GM12878 (cell line): ENCODE results near the gene TEDC1. TPM values are rescaled to one million over a fixed set of nuclear protein-coding genes. Genes with fewer than 3 reads are reported as not detected.

ENCODE experiments used
- ATAC-seq: fragments of 200-7000 bp; cut with Tn5 transposase; 3 replicates; pipeline ENCODE4 v1.9.1; 2020; ENCODE audit warnings: mild to moderate bottlenecking, moderate library complexity
- BruUV-seq: library from RNA; stranded (reverse); fragments of 400-500 nt; replicated peaks from 2 replicates; lab custom pipeline; 2021; lab: Mats Ljungman, UMichigan
- CTCF ChIA-PET: fragments of 300-600 bp; sonication (Branson Sonifier 250); formaldehyde crosslinking; extraction: SDS; loops from one replicate; lab custom pipeline; 2021; ENCODE audit warnings: inconsistent platforms; lab: Yijun Ruan, JAX
- POLR2A ChIA-PET: fragments of 350-600 bp; formaldehyde crosslinking; extraction: SDS; loops from one replicate; lab custom pipeline; 2021; ENCODE audit warnings: inconsistent platforms; lab: Charles Lee
- RAD21 ChIA-PET: fragments of 300-600 bp; sonication (Branson Sonifier 250); formaldehyde crosslinking; loops from one replicate; lab custom pipeline; 2023; ENCODE audit warnings: antibody characterized with exemption; ENCODE audit not compliant: unreplicated experiment; lab: Charles Lee
- SMC1A ChIA-PET: fragments of 300-600 bp; sonication (Branson Sonifier 250); formaldehyde crosslinking; loops from one replicate; lab custom pipeline; 2023; ENCODE audit not compliant: unreplicated experiment, uncharacterized antibody; lab: Charles Lee
- DNase-seq: peaks from one replicate; pipeline ENCODE4 v3.0.0-alpha.2; 2011; ENCODE audit warnings: low read depth, low spot score
- FAIRE-seq: peaks from 3 replicates; lab custom pipeline; 2011; peaks lifted over from hg19 to GRCh38; lab: Jason Lieb, UNC
- H2AFZ ChIP-seq: 2 replicates; pipeline ENCODE4 v1.6.0; 2011; ENCODE audit warnings: low read depth, low read length, control low read depth; ENCODE audit not compliant: control insufficient read depth
- H3K27ac ChIP-seq: 2 replicates; pipeline ENCODE4 v1.5.1; 2011; ENCODE audit warnings: control low read depth; ENCODE audit not compliant: control insufficient read depth, insufficient read depth
- H3K27me3 ChIP-seq, 2 experiments: replicated peaks in 1 of 2; 2 replicates each; pipeline versions ENCODE4 v1.6.0 to v1.6.1; 2011; ENCODE audit warnings: low read length in 1 of 2; ENCODE audit not compliant: control insufficient read depth in 2 of 2, insufficient read depth in 2 of 2
- H3K36me3 ChIP-seq, 2 experiments: 2 replicates each; pipeline ENCODE4 v1.5.1; 2011; ENCODE audit warnings: low read length in 1 of 2; ENCODE audit not compliant: control insufficient read depth in 2 of 2, insufficient read depth in 2 of 2
- H3K4me1 ChIP-seq: 2 replicates; pipeline ENCODE4 v1.6.1; 2011; ENCODE audit warnings: mild to moderate bottlenecking, low read length, moderate library complexity, mixed read lengths; ENCODE audit not compliant: control insufficient read depth, insufficient read depth
- H3K4me2 ChIP-seq: 2 replicates; pipeline ENCODE4 v1.6.0; 2011; ENCODE audit warnings: control low read depth; ENCODE audit not compliant: control insufficient read depth, insufficient read depth
- H3K4me3 ChIP-seq: fragments of 200-600 bp; sonication (generic); 2 replicates; pipeline ENCODE4 v1.5.1; 2016
- H3K79me2 ChIP-seq: 2 replicates; pipeline ENCODE4 v1.6.0; 2011; ENCODE audit warnings: low read length; ENCODE audit not compliant: control insufficient read depth, insufficient read depth
- H3K9ac ChIP-seq: 2 replicates; pipeline ENCODE4 v1.8.0; 2011; ENCODE audit warnings: low read length, control low read depth, mixed read lengths; ENCODE audit not compliant: control insufficient read depth, insufficient read depth
- H3K9me3 ChIP-seq: replicated peaks from 3 replicates; pipeline ENCODE4 v1.5.1; 2011; ENCODE audit warnings: mild to moderate bottlenecking, low read length; ENCODE audit not compliant: control insufficient read depth, insufficient read depth
- H4K20me1 ChIP-seq: 2 replicates; pipeline ENCODE4 v1.6.0; 2011; ENCODE audit not compliant: control insufficient read depth, insufficient read depth
- BACH1 ChIP-seq: fragments of 450-650 bp; IDR thresholded peaks from 2 replicates; pipeline ENCODE4 v1.6.1; 2017; ENCODE audit warnings: mild to moderate bottlenecking, borderline replicate concordance
- BHLHE40 ChIP-seq, 2 experiments: fragments of 450-650 bp in 1 of 2; IDR thresholded peaks; 2 replicates each; pipeline ENCODE4 v1.6.1; 2011 to 2017; ENCODE audit warnings: low read depth in 2 of 2, borderline replicate concordance in 1 of 2, improper control_type of control experiment in 1 of 2, low read length in 1 of 2, mild to moderate bottlenecking in 1 of 2
- EGR1 ChIP-seq, 2 experiments: IDR thresholded peaks; 1 replicate in 1 of 2; 2 replicates in 1 of 2; pipeline ENCODE4 v1.6.1; 2011 to 2012; ENCODE audit warnings: low read depth in 2 of 2, low read length in 2 of 2, borderline replicate concordance in 1 of 2, mild to moderate bottlenecking in 1 of 2, moderate library complexity in 1 of 2
- MXI1 ChIP-seq: fragments of 150-350 bp; IDR thresholded peaks from 2 replicates; pipeline ENCODE4 v1.6.1; 2011; ENCODE audit warnings: low read depth, mild to moderate bottlenecking, inconsistent platforms, low read length, improper control_type of control experiment
- NR2C1 ChIP-seq: fragments of 450-650 bp; IDR thresholded peaks from 2 replicates; pipeline ENCODE4 v1.6.1; 2017; ENCODE audit warnings: antibody characterized with exemption, mild to moderate bottlenecking, moderate library complexity
- POLR2A ChIP-seq: IDR thresholded peaks from 2 replicates; pipeline ENCODE4 v1.6.1; 2011; ENCODE audit warnings: low read depth, mild to moderate bottlenecking, low read length
- POLR2AphosphoS5 ChIP-seq: IDR thresholded peaks from 2 replicates; pipeline ENCODE4 v1.6.1; 2011; ENCODE audit warnings: mild to moderate bottlenecking, low read length, inconsistent platforms
- SMAD5 ChIP-seq: IDR thresholded peaks from 2 replicates; pipeline ENCODE4 v1.6.1; 2016; ENCODE audit warnings: antibody characterized with exemption, low read depth
- WGBS: methylation state at CpG from one replicate; pipeline ENCODE4 v1.1.6; 2016; ENCODE audit warnings: low lambda C conversion rate; ENCODE audit not compliant: insufficient replicate concordance, insufficient coverage; ENCODE audit errors: missing lambda C conversion rate; 5-methylcytosine and 5-hydroxymethylcytosine counted together
- in situ Hi-C: fragments of 300-500 bp; cut with MboI; formaldehyde crosslinking; loops from 9 replicates; pipeline ENCODE4 v1.14.3; 2018; ENCODE audit warnings: mixed read lengths
- intact Hi-C: fragments of 100-400 bp; cut with micrococcal nuclease; formaldehyde crosslinking; loops from one replicate; pipeline ENCODE4 v1.14.2; 2022; ENCODE audit not compliant: unreplicated experiment
- polyA plus RNA-seq, 11 experiments: library from polyadenylated mRNA; depleted of rRNA in 4 of 11; unstranded in 6 of 11; stranded (reverse) in 5 of 11; fragments of >200 nt; fragmentation: Nextera tagmentation in 4 of 11; fragmentation: Illumina TruSeq in 1 of 11; extraction: Ambion mirVana in 4 of 11; extraction: Trizol in 1 of 11; gene quantifications; 1 replicate in 1 of 11; 2 replicates in 10 of 11; pipeline versions ENCODE4 v1.2.1 to v1.2.3, GENCODE V29; 2011 to 2016; ENCODE audit warnings: inconsistent platforms in 2 of 11, missing spikeins in 2 of 11, low read depth in 1 of 11
- total RNA-seq, 4 experiments: library from RNA; depleted of rRNA in 3 of 4; stranded (reverse); fragments of >200 nt in 3 of 4; fragmentation: Illumina TruSeq in 1 of 4; extraction: Trizol in 1 of 4; gene quantifications; 2 replicates each; pipeline versions ENCODE4 v1.2.1 to v1.2.3, GENCODE V29; 2013 to 2021
- TF ChIP-seq, protein P1 (sequence below): fragments of 450-650 bp; IDR thresholded peaks from 2 replicates; pipeline ENCODE4 v1.6.1; 2017; ENCODE audit warnings: mild to moderate bottlenecking, moderate library complexity
- TF ChIP-seq, protein P2 (sequence below): fragments of 450-650 bp; IDR thresholded peaks from 2 replicates; pipeline ENCODE4 v1.6.1; 2017; ENCODE audit warnings: mild to moderate bottlenecking, moderate library complexity

Gene TEDC1
- total and polyA plus RNA-seq, 10 of the 15 experiments (the other 5 are each of a cell fraction or from before 2014, with no cell fraction given) = 0.19 to 34.2 (median 14.5) TPM

DNA sequence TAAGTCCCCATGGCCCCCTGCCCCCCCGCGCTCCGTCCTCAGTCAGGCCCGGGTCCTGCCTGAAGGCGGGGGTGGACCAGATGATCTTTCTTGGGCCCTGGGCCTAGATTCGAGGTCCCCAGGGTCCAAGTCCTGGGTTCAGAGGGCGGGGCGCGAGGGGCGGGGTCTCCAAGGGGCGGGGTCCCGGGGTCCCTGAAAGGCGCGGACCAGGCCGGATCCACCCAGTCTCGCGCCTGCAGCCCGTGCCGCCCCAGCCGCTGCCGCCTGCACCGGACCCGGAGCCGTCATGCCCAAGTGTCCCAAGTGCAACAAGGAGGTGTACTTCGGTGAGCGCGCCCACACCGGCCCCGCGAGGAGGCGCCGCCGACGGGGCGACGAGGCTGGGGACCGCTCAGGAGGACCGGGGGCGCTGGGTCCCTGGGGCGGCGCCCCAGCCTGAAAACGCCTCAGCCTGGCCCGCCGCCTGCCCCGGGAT, 4.0 kb upstream of the TEDC1 start:
- FAIRE-seq (no peak), ATAC-seq (peak; percentile 8), DNase-seq (no peak)
- TF ChIP-seq MXI1 (no peak), POLR2AphosphoS5 (peak; percentile 78; the same call in 1 of the 2 replicates), POLR2A (peak; percentile 64; the same call in 1 of the 2 replicates), BACH1 (peak; percentile 38; the same call in 1 of the 2 replicates), BHLHE40 (IDR thresholded peaks at IDR 0.05; ENCODE audit: borderline replicate concordance in 1 of 2, low read depth in 2 of 2, low read length in 1 of 2) (peak; percentile 27 to 89; a peak in 3 of 4 replicates), SMAD5 (0 out of 2 replicates have a peak, but pooled peaks have one; percentile 36), EGR1 (IDR thresholded peaks at IDR 0.05; ENCODE audit: borderline replicate concordance in 1 of 2, low read depth in 2 of 2, low read length in 2 of 2) (peak in 1 of 2 experiments; percentile 27; a peak in 1 of 3 replicates), NR2C1 (0 out of 2 replicates have a peak, but pooled peaks have one; percentile 4)
- TF ChIP-seq, protein P1, sequence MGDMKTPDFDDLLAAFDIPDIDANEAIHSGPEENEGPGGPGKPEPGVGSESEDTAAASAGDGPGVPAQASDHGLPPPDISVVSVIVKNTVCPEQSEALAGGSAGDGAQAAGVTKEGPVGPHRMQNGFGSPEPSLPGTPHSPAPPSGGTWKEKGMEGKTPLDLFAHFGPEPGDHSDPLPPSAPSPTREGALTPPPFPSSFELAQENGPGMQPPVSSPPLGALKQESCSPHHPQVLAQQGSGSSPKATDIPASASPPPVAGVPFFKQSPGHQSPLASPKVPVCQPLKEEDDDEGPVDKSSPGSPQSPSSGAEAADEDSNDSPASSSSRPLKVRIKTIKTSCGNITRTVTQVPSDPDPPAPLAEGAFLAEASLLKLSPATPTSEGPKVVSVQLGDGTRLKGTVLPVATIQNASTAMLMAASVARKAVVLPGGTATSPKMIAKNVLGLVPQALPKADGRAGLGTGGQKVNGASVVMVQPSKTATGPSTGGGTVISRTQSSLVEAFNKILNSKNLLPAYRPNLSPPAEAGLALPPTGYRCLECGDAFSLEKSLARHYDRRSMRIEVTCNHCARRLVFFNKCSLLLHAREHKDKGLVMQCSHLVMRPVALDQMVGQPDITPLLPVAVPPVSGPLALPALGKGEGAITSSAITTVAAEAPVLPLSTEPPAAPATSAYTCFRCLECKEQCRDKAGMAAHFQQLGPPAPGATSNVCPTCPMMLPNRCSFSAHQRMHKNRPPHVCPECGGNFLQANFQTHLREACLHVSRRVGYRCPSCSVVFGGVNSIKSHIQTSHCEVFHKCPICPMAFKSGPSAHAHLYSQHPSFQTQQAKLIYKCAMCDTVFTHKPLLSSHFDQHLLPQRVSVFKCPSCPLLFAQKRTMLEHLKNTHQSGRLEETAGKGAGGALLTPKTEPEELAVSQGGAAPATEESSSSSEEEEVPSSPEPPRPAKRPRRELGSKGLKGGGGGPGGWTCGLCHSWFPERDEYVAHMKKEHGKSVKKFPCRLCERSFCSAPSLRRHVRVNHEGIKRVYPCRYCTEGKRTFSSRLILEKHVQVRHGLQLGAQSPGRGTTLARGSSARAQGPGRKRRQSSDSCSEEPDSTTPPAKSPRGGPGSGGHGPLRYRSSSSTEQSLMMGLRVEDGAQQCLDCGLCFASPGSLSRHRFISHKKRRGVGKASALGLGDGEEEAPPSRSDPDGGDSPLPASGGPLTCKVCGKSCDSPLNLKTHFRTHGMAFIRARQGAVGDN = peak; percentile 46; the same call in 1 of the 2 replicates
- TF ChIP-seq, protein P2, sequence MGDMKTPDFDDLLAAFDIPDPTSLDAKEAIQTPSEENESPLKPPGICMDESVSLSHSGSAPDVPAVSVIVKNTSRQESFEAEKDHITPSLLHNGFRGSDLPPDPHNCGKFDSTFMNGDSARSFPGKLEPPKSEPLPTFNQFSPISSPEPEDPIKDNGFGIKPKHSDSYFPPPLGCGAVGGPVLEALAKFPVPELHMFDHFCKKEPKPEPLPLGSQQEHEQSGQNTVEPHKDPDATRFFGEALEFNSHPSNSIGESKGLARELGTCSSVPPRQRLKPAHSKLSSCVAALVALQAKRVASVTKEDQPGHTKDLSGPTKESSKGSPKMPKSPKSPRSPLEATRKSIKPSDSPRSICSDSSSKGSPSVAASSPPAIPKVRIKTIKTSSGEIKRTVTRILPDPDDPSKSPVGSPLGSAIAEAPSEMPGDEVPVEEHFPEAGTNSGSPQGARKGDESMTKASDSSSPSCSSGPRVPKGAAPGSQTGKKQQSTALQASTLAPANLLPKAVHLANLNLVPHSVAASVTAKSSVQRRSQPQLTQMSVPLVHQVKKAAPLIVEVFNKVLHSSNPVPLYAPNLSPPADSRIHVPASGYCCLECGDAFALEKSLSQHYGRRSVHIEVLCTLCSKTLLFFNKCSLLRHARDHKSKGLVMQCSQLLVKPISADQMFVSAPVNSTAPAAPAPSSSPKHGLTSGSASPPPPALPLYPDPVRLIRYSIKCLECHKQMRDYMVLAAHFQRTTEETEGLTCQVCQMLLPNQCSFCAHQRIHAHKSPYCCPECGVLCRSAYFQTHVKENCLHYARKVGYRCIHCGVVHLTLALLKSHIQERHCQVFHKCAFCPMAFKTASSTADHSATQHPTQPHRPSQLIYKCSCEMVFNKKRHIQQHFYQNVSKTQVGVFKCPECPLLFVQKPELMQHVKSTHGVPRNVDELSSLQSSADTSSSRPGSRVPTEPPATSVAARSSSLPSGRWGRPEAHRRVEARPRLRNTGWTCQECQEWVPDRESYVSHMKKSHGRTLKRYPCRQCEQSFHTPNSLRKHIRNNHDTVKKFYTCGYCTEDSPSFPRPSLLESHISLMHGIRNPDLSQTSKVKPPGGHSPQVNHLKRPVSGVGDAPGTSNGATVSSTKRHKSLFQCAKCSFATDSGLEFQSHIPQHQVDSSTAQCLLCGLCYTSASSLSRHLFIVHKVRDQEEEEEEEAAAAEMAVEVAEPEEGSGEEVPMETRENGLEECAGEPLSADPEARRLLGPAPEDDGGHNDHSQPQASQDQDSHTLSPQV = no peak
- Histone ChIP-seq H3K9me3 (no peaks in the 10 kb centered on the region), H4K20me1 (no peaks in the 10 kb centered on the region), H3K9ac (peak overlapping the region; percentile 72), H3K4me3 (peak overlapping the region; percentile 84), H3K4me1 (peaks cover 28% of the 10 kb centered on the region), H3K27me3 (no peaks in the 10 kb centered on the region), H3K79me2 (peaks cover 6% of the 10 kb centered on the region), H2AFZ (peak overlapping the region; percentile 56), H3K4me2 (peak overlapping the region; percentile 100), H3K27ac (peak overlapping the region; percentile 42), H3K36me3 (no peaks in the 10 kb centered on the region)
- intact Hi-C loops = loop anchor here (10.0 kb wide), 1 partner anchor 422 kb away; the partner anchor contains the start of gene GPR132
- under 1% methylated on average over 20 of the region's 45 CpGs for WGBS
- in situ Hi-C loops = loop anchor here (5.0 kb wide), 1 partner anchor 115 kb away; no protein-coding TSS in a partner anchor
- CTCF ChIA-PET = interaction anchor here (1.8 kb wide), 1 partner anchor 116 kb away, joined by 7 read pairs; no protein-coding TSS in a partner anchor
- SMC1A ChIA-PET = no interaction called here
- no TSS peak for BruUV-seq
- RAD21 ChIA-PET = no interaction called here
- POLR2A ChIA-PET = no interaction called here
